HCT116 (cell line): ENCODE data around the gene CD3D. TPM values are rescaled to one million over a fixed set of nuclear protein-coding genes. Genes with fewer than 3 reads are reported as not detected.
A peak's percentile ranks its signal among the peaks of the same experiment; 100 is the strongest.

Experiments
- ATAC-seq: fragments of 200-7000 bp; cut with Tn5 transposase; 2 replicates; pipeline ENCODE4 v1.9.1; 2020; ENCODE audit warnings: mild to moderate bottlenecking, moderate library complexity
- BruUV-seq: library from RNA; stranded (reverse); fragments of 400-500 nt; replicated peaks from 2 replicates; lab custom pipeline; 2021; lab: Mats Ljungman, UMichigan
- CTCF ChIA-PET: fragments of 300-600 bp; sonication (Branson Sonifier 250); formaldehyde crosslinking; loops from one replicate; lab custom pipeline; 2021; ENCODE audit warnings: antibody characterized with exemption; lab: Charles Lee
- POLR2A ChIA-PET: fragments of 300-600, 350-600 bp; sonication (Branson Sonifier 250); formaldehyde crosslinking; loops from one replicate; lab custom pipeline; 2021; ENCODE audit warnings: antibody characterized with exemption; lab: Charles Lee
- RAD21 ChIA-PET, 2 experiments: fragments of 300-600 bp; sonication (Branson Sonifier 250); formaldehyde crosslinking; loops; one replicate each; lab custom pipeline; 2023; ENCODE audit warnings: low total read pairs in 2 of 2; ENCODE audit not compliant: uncharacterized antibody in 2 of 2, unreplicated experiment in 2 of 2, low non-redundant PET in 1 of 2; lab: Charles Lee
- DNase-seq: peaks from one replicate; pipeline ENCODE4 v3.0.0-alpha.2; 2010; ENCODE audit warnings: low read depth, low spot score
- H2AFZ ChIP-seq: fragments of 200-600 bp; shearing (Covaris generic), sonication (generic); 2 replicates; pipeline ENCODE4 v1.6.1; 2017; ENCODE audit warnings: low read depth, mixed run types, mixed read lengths, antibody characterized with exemption, low read length; ENCODE audit not compliant: poor library complexity, severe bottlenecking
- H3K27ac ChIP-seq: 2 replicates; pipeline ENCODE4 v1.5.1; 2012; ENCODE audit warnings: low read depth, low read length
- H3K27me3 ChIP-seq: fragments of 200-600 bp; sonication (generic); 2 replicates; pipeline ENCODE4 v1.6.1; 2016; ENCODE audit warnings: mixed run types, low read length, mixed read lengths; ENCODE audit not compliant: insufficient read depth
- H3K36me3 ChIP-seq, 2 experiments: fragments of 200-500 bp in 1 of 2; fragments of 200-600 bp in 1 of 2; sonication (Bioruptor generic) in 1 of 2; sonication (generic) in 1 of 2; 2 replicates each; pipeline versions ENCODE4 v1.5.1 to v1.6.1; 2014 to 2016; ENCODE audit warnings: low read length in 2 of 2, inconsistent platforms in 1 of 2, mixed read lengths in 1 of 2, mixed run types in 1 of 2; ENCODE audit not compliant: insufficient read depth in 2 of 2, control insufficient read depth in 1 of 2
- H3K4me1 ChIP-seq, 2 experiments: fragments of 200-600 bp in 1 of 2; sonication (generic) in 1 of 2; 2 replicates each; pipeline versions ENCODE4 v1.5.1 to v1.6.1; 2012 to 2017; ENCODE audit warnings: low read length in 2 of 2, inconsistent platforms in 1 of 2, mild to moderate bottlenecking in 1 of 2, mixed read lengths in 1 of 2, mixed run types in 1 of 2, moderate library complexity in 1 of 2; ENCODE audit not compliant: insufficient read depth in 2 of 2, control insufficient read depth in 1 of 2
- H3K4me2 ChIP-seq: fragments of 200-600 bp; sonication (generic); 2 replicates; pipeline ENCODE4 v1.6.1; 2017; ENCODE audit warnings: mixed run types, low read length, mixed read lengths
- H3K4me3 ChIP-seq, 2 experiments: fragments of 200-600 bp in 1 of 2; sonication (generic) in 1 of 2; replicated peaks in 1 of 2; 2 replicates each; pipeline ENCODE4 v1.5.1; 2011 to 2016; ENCODE audit warnings: low read length in 2 of 2, control low read depth in 1 of 2, low read depth in 1 of 2, mild to moderate bottlenecking in 1 of 2, mixed read lengths in 1 of 2, mixed run types in 1 of 2
- H3K79me2 ChIP-seq: fragments of 200-600 bp; sonication (generic); 2 replicates; pipeline ENCODE4 v1.6.1; 2017; ENCODE audit warnings: mild to moderate bottlenecking, mixed run types, low read length, moderate library complexity, mixed read lengths; ENCODE audit not compliant: insufficient read depth
- H3K9ac ChIP-seq: fragments of 200-600 bp; sonication (generic); 2 replicates; pipeline ENCODE4 v1.6.1; 2016; ENCODE audit warnings: low read length, mixed read lengths
- H3K9me2 ChIP-seq: fragments of 200-600 bp; sonication (generic), shearing (Covaris generic); 2 replicates; pipeline ENCODE4 v1.6.1; 2017; ENCODE audit warnings: mixed run types, mild to moderate bottlenecking, moderate library complexity; ENCODE audit not compliant: insufficient read depth
- H3K9me3 ChIP-seq, 2 experiments: fragments of 200-500 bp in 1 of 2; fragments of 200-600 bp in 1 of 2; sonication (Bioruptor generic) in 1 of 2; sonication (generic) in 1 of 2; 2 replicates each; pipeline ENCODE4 v1.6.1; 2014 to 2017; ENCODE audit warnings: low read length in 2 of 2, mixed read lengths in 2 of 2, inconsistent platforms in 1 of 2, low read depth in 1 of 2, mild to moderate bottlenecking in 1 of 2, mixed run types in 1 of 2, moderate library complexity in 1 of 2; ENCODE audit not compliant: control insufficient read depth in 1 of 2, insufficient read depth in 1 of 2
- H4K20me1 ChIP-seq: fragments of 200-600 bp; sonication (generic), shearing (Covaris generic); 2 replicates; pipeline ENCODE4 v1.6.1; 2017; ENCODE audit warnings: mixed run types, mild to moderate bottlenecking, moderate library complexity; ENCODE audit not compliant: insufficient read depth
- EGR1 ChIP-seq: IDR thresholded peaks from 2 replicates; pipeline ENCODE4 v1.6.1; 2012; ENCODE audit warnings: low read depth
- ELF1 ChIP-seq: IDR thresholded peaks from 2 replicates; pipeline ENCODE4 v1.6.1; 2012; ENCODE audit warnings: low read depth, borderline replicate concordance
- EZH2 ChIP-seq: fragments of 200-600 bp; sonication (generic); IDR thresholded peaks from 2 replicates; pipeline ENCODE4 v1.6.1; 2017; ENCODE audit warnings: antibody characterized with exemption, mixed run types
- EZH2phosphoT487 ChIP-seq: fragments of 200-600 bp; IDR thresholded peaks from 2 replicates; pipeline ENCODE4 v1.6.1; 2018; ENCODE audit warnings: antibody characterized with exemption, borderline replicate concordance
- JUND ChIP-seq: IDR thresholded peaks from 2 replicates; pipeline ENCODE4 v1.6.1; 2012
- POLR2A ChIP-seq: IDR thresholded peaks from 2 replicates; pipeline ENCODE4 v1.7.0; 2011; ENCODE audit warnings: borderline replicate concordance; ENCODE audit not compliant: insufficient read depth, insufficient read length; ENCODE audit errors: extremely low read depth
- RAD21 ChIP-seq: IDR thresholded peaks from 2 replicates; pipeline ENCODE4 v1.6.1; 2012; ENCODE audit warnings: low read depth, mild to moderate bottlenecking
- SIN3A ChIP-seq: IDR thresholded peaks from 2 replicates; pipeline ENCODE4 v1.6.1; 2012; ENCODE audit warnings: low read depth
- SRF ChIP-seq: IDR thresholded peaks from 2 replicates; pipeline ENCODE4 v1.6.1; 2012; ENCODE audit warnings: low read depth
- YY1 ChIP-seq: IDR thresholded peaks from 2 replicates; pipeline ENCODE4 v1.6.1; 2011; ENCODE audit warnings: low read length, low read depth, moderate library complexity, mild to moderate bottlenecking; ENCODE audit not compliant: insufficient replicate concordance; ENCODE audit errors: extremely low read depth
- ZNF274 ChIP-seq: fragments of 200-500 bp; sonication (Bioruptor generic); IDR thresholded peaks from 2 replicates; pipeline ENCODE4 v1.6.1; 2014; ENCODE audit warnings: mild to moderate bottlenecking, low read depth, low read length, inconsistent platforms
- intact Hi-C: fragments of 100-400 bp; cut with micrococcal nuclease; formaldehyde crosslinking; loops from 2 replicates; pipeline ENCODE4 v1.10.0; 2022
- total RNA-seq: library from RNA; stranded (reverse); gene quantifications from one replicate; pipeline ENCODE4 v1.2.1, GENCODE V29; 2021; ENCODE audit not compliant: unreplicated experiment
- TF ChIP-seq, protein P1 (sequence below), 3 experiments: fragments of 200-600 bp in 1 of 3; sonication (generic) in 1 of 3; IDR thresholded peaks in 2 of 3; conservative IDR thresholded peaks in 1 of 3; 2 replicates each; pipeline ENCODE4 v1.5.1; 2012 to 2017; ENCODE audit warnings: low read depth in 2 of 3, low read length in 2 of 3, antibody characterized with exemption in 1 of 3, borderline replicate concordance in 1 of 3, control low read depth in 1 of 3, mild to moderate bottlenecking in 1 of 3, mixed read lengths in 1 of 3, mixed run types in 1 of 3, moderate library complexity in 1 of 3; ENCODE audit not compliant: insufficient read depth in 1 of 3
- TF ChIP-seq, protein P2 (sequence below): IDR thresholded peaks from 2 replicates; pipeline ENCODE4 v1.6.1; 2012
- TF ChIP-seq, protein P3 (sequence below): IDR thresholded peaks from 2 replicates; pipeline ENCODE4 v1.6.1; 2012

The CD3D gene
- total RNA-seq, 1 experiment from 2014 or later = 1.0 TPM

DNA sequence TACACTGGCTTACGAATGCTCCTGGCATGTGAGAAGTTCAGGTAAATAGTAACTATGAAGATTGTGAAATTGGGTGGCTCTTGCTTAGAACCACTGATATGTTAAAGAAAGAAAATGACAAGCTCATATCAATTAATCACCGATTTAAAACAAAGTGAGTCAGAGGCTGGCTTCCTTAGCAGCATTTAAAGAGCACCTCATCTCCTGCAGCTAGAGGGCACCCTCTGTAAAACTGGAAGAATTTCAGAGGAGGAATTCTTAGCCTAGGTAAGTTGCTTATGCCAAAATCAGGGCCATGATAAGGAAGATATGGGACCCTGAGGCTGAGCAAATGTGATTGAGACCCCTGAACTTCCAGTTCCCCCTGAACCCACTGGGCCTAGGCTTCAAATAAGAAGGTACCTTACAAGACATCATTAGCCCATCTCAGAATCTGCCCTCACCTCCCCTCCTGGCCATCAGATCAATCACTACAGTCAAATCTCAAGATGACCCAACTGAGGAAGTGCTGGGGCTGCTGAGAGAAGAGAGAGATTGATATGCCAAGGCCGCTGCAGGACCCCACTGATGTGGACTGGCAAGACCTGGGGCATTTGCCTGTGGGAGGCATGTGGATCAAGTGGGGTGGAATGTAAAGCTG, 46.6 kb downstream of the CD3D start:
- intact Hi-C loops = loop anchor here (1.0 to 2.0 kb wide), 2 partner anchors 57 to 192 kb away; no protein-coding TSS in a partner anchor

More for the DNA sequence above, 46.6 kb downstream of the CD3D start:
- Histone ChIP-seq H3K79me2 (no peaks in the 10 kb centered on the region), H3K9me2 (no peaks in the 10 kb centered on the region), H3K27me3 (no peaks in the 10 kb centered on the region), H3K4me3 (no peak overlapping the region), H3K4me1 (peaks cover 0 to 10% of the 10 kb centered on the region in 2 experiments; a peak in 2 of 4 replicates), H3K9ac (no peak overlapping the region), H3K9me3 (no peaks in the 10 kb centered on the region), H3K27ac (no peak overlapping the region), H4K20me1 (no peaks in the 10 kb centered on the region), H2AFZ (peak overlapping the region; percentile 81)
- no TSS peak for BruUV-seq
- ChIA-PET POLR2A (interaction anchor here (1.0 kb wide), 1 partner anchor 63 kb away, joined by 3 read pairs; the partner anchor contains the start of gene UBE4A), CTCF (interaction anchor here (0.6 to 2.0 kb wide), 22 partner anchors 9 to 583 kb away, joined by 3 to 17 read pairs (median 4); partner anchors contain the start of genes CD3E and KMT2A), RAD21 (interaction anchor here (0.9 to 1.2 kb wide), 2 partner anchors 97 kb away, joined by 3 to 4 read pairs; no protein-coding TSS in a partner anchor)
- ATAC-seq = peak; percentile 78
- DNase-seq = peak; percentile 43
- TF ChIP-seq JUND (no peak), EZH2phosphoT487 (no peak), POLR2A (no peak), ELF1 (no peak), RAD21 (peak; percentile 70), SRF (no peak), ZNF274 (no peak), YY1 (peak; percentile 11), EZH2 (no peak), SIN3A (no peak), EGR1 (no peak)
- TF ChIP-seq, protein P1, sequence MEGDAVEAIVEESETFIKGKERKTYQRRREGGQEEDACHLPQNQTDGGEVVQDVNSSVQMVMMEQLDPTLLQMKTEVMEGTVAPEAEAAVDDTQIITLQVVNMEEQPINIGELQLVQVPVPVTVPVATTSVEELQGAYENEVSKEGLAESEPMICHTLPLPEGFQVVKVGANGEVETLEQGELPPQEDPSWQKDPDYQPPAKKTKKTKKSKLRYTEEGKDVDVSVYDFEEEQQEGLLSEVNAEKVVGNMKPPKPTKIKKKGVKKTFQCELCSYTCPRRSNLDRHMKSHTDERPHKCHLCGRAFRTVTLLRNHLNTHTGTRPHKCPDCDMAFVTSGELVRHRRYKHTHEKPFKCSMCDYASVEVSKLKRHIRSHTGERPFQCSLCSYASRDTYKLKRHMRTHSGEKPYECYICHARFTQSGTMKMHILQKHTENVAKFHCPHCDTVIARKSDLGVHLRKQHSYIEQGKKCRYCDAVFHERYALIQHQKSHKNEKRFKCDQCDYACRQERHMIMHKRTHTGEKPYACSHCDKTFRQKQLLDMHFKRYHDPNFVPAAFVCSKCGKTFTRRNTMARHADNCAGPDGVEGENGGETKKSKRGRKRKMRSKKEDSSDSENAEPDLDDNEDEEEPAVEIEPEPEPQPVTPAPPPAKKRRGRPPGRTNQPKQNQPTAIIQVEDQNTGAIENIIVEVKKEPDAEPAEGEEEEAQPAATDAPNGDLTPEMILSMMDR (IDR thresholded peaks at IDR 0.05 in 2 of 3, conservative IDR thresholded peaks at IDR 0.05 in 1 of 3; ENCODE audit: borderline replicate concordance in 1 of 3, insufficient read depth in 1 of 3, low read depth in 2 of 3, low read length in 2 of 3) = peak; percentile 72 to 79 (median 73)
- TF ChIP-seq, protein P2, sequence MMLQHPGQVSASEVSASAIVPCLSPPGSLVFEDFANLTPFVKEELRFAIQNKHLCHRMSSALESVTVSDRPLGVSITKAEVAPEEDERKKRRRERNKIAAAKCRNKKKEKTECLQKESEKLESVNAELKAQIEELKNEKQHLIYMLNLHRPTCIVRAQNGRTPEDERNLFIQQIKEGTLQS = no peak
- TF ChIP-seq, protein P3, sequence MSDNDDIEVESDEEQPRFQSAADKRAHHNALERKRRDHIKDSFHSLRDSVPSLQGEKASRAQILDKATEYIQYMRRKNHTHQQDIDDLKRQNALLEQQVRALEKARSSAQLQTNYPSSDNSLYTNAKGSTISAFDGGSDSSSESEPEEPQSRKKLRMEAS = no peak
- TF ChIP-seq, all 23 proteins: peak for 3
- Histone ChIP-seq H3K36me3 (no peaks in the 10 kb centered on the region), H3K4me2 (no peak overlapping the region)
